BLaER1 treated with 17β-estradiol and CSF1 and Interleukin-3, amounts not matched to agents 10 nM and 100 nM (cell line): ENCODE results near the gene TMC1.

Experiments
- H3K27ac ChIP-seq, 11 experiments: shearing (Covaris generic); formaldehyde crosslinking; 2 replicates each; pipeline ENCODE4 v1.8.1; 2022
- H3K27me3 ChIP-seq, 11 experiments: shearing (Covaris generic); formaldehyde crosslinking; 2 replicates each; pipeline ENCODE4 v1.8.1; 2022
- H3K36me3 ChIP-seq, 11 experiments: shearing (Covaris generic); formaldehyde crosslinking; 2 replicates each; pipeline ENCODE4 v1.8.1; 2022
- H3K4me1 ChIP-seq, 10 experiments: shearing (Covaris generic); formaldehyde crosslinking; 2 replicates each; pipeline ENCODE4 v1.8.1; 2022
- H3K4me2 ChIP-seq, 11 experiments: shearing (Covaris generic); formaldehyde crosslinking; 2 replicates each; pipeline ENCODE4 v1.8.1; 2022
- H3K4me3 ChIP-seq, 10 experiments: shearing (Covaris generic); formaldehyde crosslinking; 2 replicates each; pipeline ENCODE4 v1.8.1; 2022
- H3K9ac ChIP-seq, 11 experiments: shearing (Covaris generic); formaldehyde crosslinking; 2 replicates each; pipeline ENCODE4 v1.8.1; 2022
- H3K9me3 ChIP-seq, 11 experiments: shearing (Covaris generic); formaldehyde crosslinking; replicated peaks in 1 of 11; 2 replicates each; pipeline ENCODE4 v1.8.1; 2022
- H4K20me1 ChIP-seq, 11 experiments: shearing (Covaris generic); formaldehyde crosslinking; 2 replicates each; pipeline ENCODE4 v1.8.1; 2022
- Cebpa-rat ChIP-seq, 11 experiments: shearing (Covaris generic); IDR thresholded peaks; 2 replicates each; pipeline ENCODE4 v1.8.1; 2022

The TMC1 gene

GRCh38 chr9:72816666-72817065, 295.3 kb downstream of the TMC1 start:
- Histone ChIP-seq H3K27ac (no peak overlapping the region), H3K4me2 (no peak overlapping the region), H3K27me3 (no peaks in the 10 kb centered on the region), H3K36me3 (no peaks in the 10 kb centered on the region), H3K9ac (no peak overlapping the region), H3K4me1 (no peaks in the 10 kb centered on the region), H3K9me3 (no peaks in the 10 kb centered on the region), H3K4me3 (no peak overlapping the region), H4K20me1 (no peaks in the 10 kb centered on the region)
- no peak for TF ChIP-seq Cebpa-rat (IDR thresholded peaks at IDR 0.05)

GRCh38 chr9:72817413-72817812, 296.0 kb downstream of the TMC1 start:
- Histone ChIP-seq H3K4me2 (no peak overlapping the region), H3K9ac (no peak overlapping the region), H3K27ac (no peak overlapping the region), H3K27me3 (no peaks in the 10 kb centered on the region), H3K36me3 (no peaks in the 10 kb centered on the region), H3K9me3 (no peaks in the 10 kb centered on the region), H3K4me3 (no peak overlapping the region), H4K20me1 (no peaks in the 10 kb centered on the region), H3K4me1 (no peaks in the 10 kb centered on the region)
- no peak for TF ChIP-seq Cebpa-rat (IDR thresholded peaks at IDR 0.05)

GRCh38 chr9:72818385-72818784, 297.0 kb downstream of the TMC1 start:
- Histone ChIP-seq H3K9ac (no peak overlapping the region), H3K9me3 (no peaks in the 10 kb centered on the region), H3K27me3 (no peaks in the 10 kb centered on the region), H3K4me3 (no peak overlapping the region), H3K4me2 (no peak overlapping the region), H3K27ac (no peak overlapping the region), H3K36me3 (no peaks in the 10 kb centered on the region), H3K4me1 (no peaks in the 10 kb centered on the region), H4K20me1 (no peaks in the 10 kb centered on the region)
- no peak for TF ChIP-seq Cebpa-rat (IDR thresholded peaks at IDR 0.05)

- peaks cover 0 to 12% (median 0%) of the 10 kb centered on the region in 10 experiments; a peak in 3 of 20 replicates for H3K4me1 ChIP-seq
- no peak overlapping the region for H3K9ac ChIP-seq
- H3K27me3 ChIP-seq: no peaks in the 10 kb centered on the region
- H3K9me3 ChIP-seq: no peaks in the 10 kb centered on the region
- H3K36me3 ChIP-seq: no peaks in the 10 kb centered on the region
- no peak overlapping the region for H3K4me2 ChIP-seq
- no peaks in the 10 kb centered on the region for H4K20me1 ChIP-seq
- TF ChIP-seq Cebpa-rat (IDR thresholded peaks at IDR 0.05): no peak
- no peak overlapping the region for H3K4me3 ChIP-seq
- H3K27ac ChIP-seq: no peak overlapping the region
Observed at GRCh38 chr9:72823971-72824370, 302.6 kb downstream of the TMC1 start.

- H3K27me3 ChIP-seq: no peaks in the 10 kb centered on the region
- no peaks in the 10 kb centered on the region for H3K36me3 ChIP-seq
- H4K20me1 ChIP-seq: no peaks in the 10 kb centered on the region
- peaks cover 0 to 12% (median 0%) of the 10 kb centered on the region in 10 experiments; a peak in 3 of 20 replicates for H3K4me1 ChIP-seq
- TF ChIP-seq Cebpa-rat (IDR thresholded peaks at IDR 0.05): no peak
- no peak overlapping the region for H3K27ac ChIP-seq
- H3K9me3 ChIP-seq: no peaks in the 10 kb centered on the region
- no peak overlapping the region for H3K4me2 ChIP-seq
- H3K9ac ChIP-seq: no peak overlapping the region
- no peak overlapping the region for H3K4me3 ChIP-seq
Observed at GRCh38 chr9:72826996-72827949, 305.9 kb downstream of the TMC1 start.

- no peaks in the 10 kb centered on the region for H4K20me1 ChIP-seq
- no peak overlapping the region for H3K9ac ChIP-seq
- no peaks in the 10 kb centered on the region for H3K9me3 ChIP-seq
- TF ChIP-seq Cebpa-rat (IDR thresholded peaks at IDR 0.05): no peak
- H3K4me1 ChIP-seq: peaks cover 0 to 12% (median 0%) of the 10 kb centered on the region in 10 experiments; a peak in 3 of 20 replicates
- no peak overlapping the region for H3K4me3 ChIP-seq
- no peaks in the 10 kb centered on the region for H3K27me3 ChIP-seq
- no peaks in the 10 kb centered on the region for H3K36me3 ChIP-seq
- H3K27ac ChIP-seq: no peak overlapping the region
- H3K4me2 ChIP-seq: peak overlapping the region in 2 of 11 experiments; percentile 17 to 47; a peak in 2 of 22 replicates
Observed at GRCh38 chr9:72827950-72828731, 306.7 kb downstream of the TMC1 start.

- no peaks in the 10 kb centered on the region for H3K9me3 ChIP-seq
- H3K4me1 ChIP-seq: no peaks in the 10 kb centered on the region
- no peaks in the 10 kb centered on the region for H3K36me3 ChIP-seq
- H3K4me3 ChIP-seq: no peak overlapping the region
- H3K9ac ChIP-seq: no peak overlapping the region
- TF ChIP-seq Cebpa-rat (IDR thresholded peaks at IDR 0.05): no peak
- no peak overlapping the region for H3K27ac ChIP-seq
- H3K4me2 ChIP-seq: no peak overlapping the region
- no peaks in the 10 kb centered on the region for H4K20me1 ChIP-seq
- no peaks in the 10 kb centered on the region for H3K27me3 ChIP-seq
Observed at GRCh38 chr9:72834994-72835393, 313.6 kb downstream of the TMC1 start.

GRCh38 chr9:72836790-72837189, 315.4 kb downstream of the TMC1 start:
- Histone ChIP-seq H3K4me2 (no peak overlapping the region), H3K36me3 (no peaks in the 10 kb centered on the region), H3K9me3 (peaks cover 0 to 5% (median under 1%) of the 10 kb centered on the region in 11 experiments; a peak in 8 of 22 replicates), H3K4me1 (no peaks in the 10 kb centered on the region), H3K9ac (no peak overlapping the region), H4K20me1 (no peaks in the 10 kb centered on the region), H3K27ac (no peak overlapping the region), H3K27me3 (no peaks in the 10 kb centered on the region), H3K4me3 (no peak overlapping the region)
- TF ChIP-seq Cebpa-rat (IDR thresholded peaks at IDR 0.05): no peak

- Histone ChIP-seq H3K27ac (no peak overlapping the region), H3K36me3 (no peaks in the 10 kb centered on the region), H3K4me1 (peaks cover 0 to 10% (median 9%) of the 10 kb centered on the region in 10 experiments; a peak in 16 of 20 replicates), H4K20me1 (no peaks in the 10 kb centered on the region), H3K9me3 (peaks cover 3 to 12% (median 7%) of the 10 kb centered on the region in 11 experiments; a peak in 20 of 22 replicates), H3K4me3 (no peak overlapping the region), H3K27me3 (no peaks in the 10 kb centered on the region), H3K9ac (no peak overlapping the region), H3K4me2 (no peak overlapping the region)
- no peak for TF ChIP-seq Cebpa-rat (IDR thresholded peaks at IDR 0.05)
Observed at GRCh38 chr9:72839085-72839484, 317.7 kb downstream of the TMC1 start.
